Measurements from ENCODE around the gene STX11.

GRCh38 chr6:144234935-144235334 is 84.6 kb downstream of the STX11 start:
- TF ChIP-seq YY1 (IDR thresholded peaks at IDR 0.05; ENCODE audit: low read depth): no peak
- TF ChIP-seq TEAD4 (IDR thresholded peaks at IDR 0.05): no peak
- no peak for TF ChIP-seq ZBTB7A (IDR thresholded peaks at IDR 0.05; ENCODE audit: low read depth)
